Gastroesophageal sphincter (tissue), 3 donors: ENCODE data around the gene GASK1A.

ENCODE experiments used
- EP300 ChIP-seq: sonication (generic); formaldehyde crosslinking; IDR thresholded peaks from one replicate; pipeline ENCODE4 v1.6.1; 2017; ENCODE audit warnings: antibody characterized with exemption, mild to moderate bottlenecking
- POLR2A ChIP-seq, 2 donors: fragments of 450-650 bp; IDR thresholded peaks; one replicate each; pipeline ENCODE4 v1.6.1; 2017; ENCODE audit warnings: antibody characterized with exemption in 2 of 2, mild to moderate bottlenecking in 2 of 2, moderate library complexity in 1 of 2
- TF ChIP-seq, protein P1 (sequence below), 4 experiments: fragments of 200-600 bp in 2 of 4; fragments of 450-650 bp in 2 of 4; sonication (generic) in 1 of 4; IDR thresholded peaks; one replicate each; pipeline ENCODE4 v1.5.1; 2017 to 2019; ENCODE audit warnings: antibody characterized with exemption in 4 of 4, mild to moderate bottlenecking in 2 of 4, moderate library complexity in 2 of 4

DNA sequence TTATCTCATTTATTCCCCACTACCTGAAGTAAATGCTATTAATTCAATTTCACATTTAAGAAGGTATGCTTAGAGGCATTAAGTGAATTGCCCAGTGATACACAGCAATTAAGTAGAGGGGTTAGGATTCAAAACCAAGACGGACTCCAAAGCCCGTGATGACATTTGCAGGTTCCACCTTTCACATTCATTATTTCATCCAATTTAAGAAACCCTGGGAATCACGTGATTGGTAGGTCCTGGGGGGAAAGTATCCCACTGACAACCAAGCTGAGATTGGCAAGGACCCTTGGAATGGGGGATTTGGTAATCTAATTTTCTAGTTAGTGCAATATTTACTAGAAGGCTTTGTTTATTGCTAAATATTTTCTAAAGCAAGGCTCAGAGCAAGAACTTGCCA lies 124.9 kb downstream of the GASK1A start:
- TF ChIP-seq, protein P1, sequence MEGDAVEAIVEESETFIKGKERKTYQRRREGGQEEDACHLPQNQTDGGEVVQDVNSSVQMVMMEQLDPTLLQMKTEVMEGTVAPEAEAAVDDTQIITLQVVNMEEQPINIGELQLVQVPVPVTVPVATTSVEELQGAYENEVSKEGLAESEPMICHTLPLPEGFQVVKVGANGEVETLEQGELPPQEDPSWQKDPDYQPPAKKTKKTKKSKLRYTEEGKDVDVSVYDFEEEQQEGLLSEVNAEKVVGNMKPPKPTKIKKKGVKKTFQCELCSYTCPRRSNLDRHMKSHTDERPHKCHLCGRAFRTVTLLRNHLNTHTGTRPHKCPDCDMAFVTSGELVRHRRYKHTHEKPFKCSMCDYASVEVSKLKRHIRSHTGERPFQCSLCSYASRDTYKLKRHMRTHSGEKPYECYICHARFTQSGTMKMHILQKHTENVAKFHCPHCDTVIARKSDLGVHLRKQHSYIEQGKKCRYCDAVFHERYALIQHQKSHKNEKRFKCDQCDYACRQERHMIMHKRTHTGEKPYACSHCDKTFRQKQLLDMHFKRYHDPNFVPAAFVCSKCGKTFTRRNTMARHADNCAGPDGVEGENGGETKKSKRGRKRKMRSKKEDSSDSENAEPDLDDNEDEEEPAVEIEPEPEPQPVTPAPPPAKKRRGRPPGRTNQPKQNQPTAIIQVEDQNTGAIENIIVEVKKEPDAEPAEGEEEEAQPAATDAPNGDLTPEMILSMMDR (IDR thresholded peaks at IDR 0.05), result no peak
- no peak for TF ChIP-seq EP300
- no peak for TF ChIP-seq POLR2A (IDR thresholded peaks at IDR 0.05)
